Activated naive CD8-positive, alpha-beta T cell treated with anti-CD3 and anti-CD28 coated beads for 36 hours (primary cell): ENCODE measurements around the gene KCNC4. TPM values are rescaled to one million over a fixed set of nuclear protein-coding genes. Genes with fewer than 3 reads are reported as not detected.

Source experiments
- DNase-seq: peaks from one replicate; pipeline ENCODE4 v3.0.0; 2021
- H3K27ac Mint-ChIP-seq: one replicate; pipeline ENCODE4 v1.8.0; 2022; ENCODE audit warnings: mild to moderate bottlenecking, moderate library complexity, mixed read lengths
- H3K27me3 Mint-ChIP-seq: one replicate; pipeline ENCODE4 v1.8.0; 2022; ENCODE audit warnings: mild to moderate bottlenecking, mixed read lengths
- H3K36me3 Mint-ChIP-seq: one replicate; pipeline ENCODE4 v1.8.0; 2021; ENCODE audit warnings: mild to moderate bottlenecking, mixed read lengths
- H3K4me1 Mint-ChIP-seq: one replicate; pipeline ENCODE4 v1.8.0; 2021; ENCODE audit warnings: mixed read lengths
- H3K4me3 Mint-ChIP-seq: one replicate; pipeline ENCODE4 v1.8.0; 2022; ENCODE audit warnings: mild to moderate bottlenecking, moderate library complexity, mixed read lengths
- H3K9me3 Mint-ChIP-seq: one replicate; pipeline ENCODE4 v1.8.0; 2022; ENCODE audit warnings: mixed read lengths
- total RNA-seq, 2 experiments: library from RNA; stranded (reverse); gene quantifications; one replicate each; pipeline ENCODE4 v1.2.3, GENCODE V29; 2021

Gene KCNC4
- total RNA-seq, 2 experiments from 2014 or later = 6.9 to 8.0 TPM

GRCh38 chr1:110214454-110215404, 4.6 kb downstream of the KCNC4 start:
- H3K4me1 Mint-ChIP-seq = peaks cover 48% of the 10 kb centered on the region
- H3K27me3 Mint-ChIP-seq = no peaks in the 10 kb centered on the region
- no peaks in the 10 kb centered on the region for H3K9me3 Mint-ChIP-seq
- H3K4me3 Mint-ChIP-seq = no peak overlapping the region
- H3K27ac Mint-ChIP-seq = no peak overlapping the region
- H3K36me3 Mint-ChIP-seq = no peaks in the 10 kb centered on the region
- no peak for DNase-seq

GRCh38 chr1:110215621-110216515, 5.8 kb downstream of the KCNC4 start:
- Mint-ChIP-seq H3K4me1 (peaks cover 47% of the 10 kb centered on the region), H3K36me3 (peaks cover 2% of the 10 kb centered on the region), H3K27ac (no peak overlapping the region), H3K4me3 (no peak overlapping the region), H3K27me3 (no peaks in the 10 kb centered on the region), H3K9me3 (no peaks in the 10 kb centered on the region)
- DNase-seq = no peak

- peaks cover 43% of the 10 kb centered on the region for H3K4me1 Mint-ChIP-seq
Measured at GRCh38 chr1:110216844-110217444, 6.8 kb downstream of the KCNC4 start.

GRCh38 chr1:110218137-110218536, 8.0 kb downstream of the KCNC4 start:
- Mint-ChIP-seq H3K4me3 (no peak overlapping the region), H3K36me3 (peaks cover 2% of the 10 kb centered on the region), H3K9me3 (no peaks in the 10 kb centered on the region), H3K27ac (no peak overlapping the region), H3K27me3 (no peaks in the 10 kb centered on the region), H3K4me1 (peaks cover 36% of the 10 kb centered on the region)
- DNase-seq = no peak

More at GRCh38 chr1:110216844-110217444, 6.8 kb downstream of the KCNC4 start:
- H3K27me3 Mint-ChIP-seq = no peaks in the 10 kb centered on the region
- H3K4me3 Mint-ChIP-seq = no peak overlapping the region
- peaks cover 2% of the 10 kb centered on the region for H3K36me3 Mint-ChIP-seq
- no peaks in the 10 kb centered on the region for H3K9me3 Mint-ChIP-seq
- no peak overlapping the region for H3K27ac Mint-ChIP-seq
- no peak for DNase-seq

GRCh38 chr1:110218739-110219138, 8.6 kb downstream of the KCNC4 start:
- H3K9me3 Mint-ChIP-seq = no peaks in the 10 kb centered on the region
- peaks cover 30% of the 10 kb centered on the region for H3K4me1 Mint-ChIP-seq
- DNase-seq = no peak
- H3K36me3 Mint-ChIP-seq = peaks cover 2% of the 10 kb centered on the region
- H3K4me3 Mint-ChIP-seq = no peak overlapping the region
- no peaks in the 10 kb centered on the region for H3K27me3 Mint-ChIP-seq
- no peak overlapping the region for H3K27ac Mint-ChIP-seq

GRCh38 chr1:110220324-110220723, 10.2 kb downstream of the KCNC4 start:
- peaks cover 4% of the 10 kb centered on the region for H3K36me3 Mint-ChIP-seq
- no peak overlapping the region for H3K4me3 Mint-ChIP-seq
- H3K4me1 Mint-ChIP-seq = peaks cover 19% of the 10 kb centered on the region
- DNase-seq = no peak
- no peaks in the 10 kb centered on the region for H3K27me3 Mint-ChIP-seq
- H3K27ac Mint-ChIP-seq = no peak overlapping the region
- H3K9me3 Mint-ChIP-seq = no peaks in the 10 kb centered on the region

- H3K27ac Mint-ChIP-seq = no peak overlapping the region
- no peaks in the 10 kb centered on the region for H3K27me3 Mint-ChIP-seq
- H3K9me3 Mint-ChIP-seq = no peaks in the 10 kb centered on the region
- no peak for DNase-seq
- no peak overlapping the region for H3K4me3 Mint-ChIP-seq
- H3K36me3 Mint-ChIP-seq = peaks cover 4% of the 10 kb centered on the region
- H3K4me1 Mint-ChIP-seq = peaks cover 18% of the 10 kb centered on the region
Measured at GRCh38 chr1:110221119-110221518, 11.0 kb downstream of the KCNC4 start.

- H3K27me3 Mint-ChIP-seq = no peaks in the 10 kb centered on the region
- H3K27ac Mint-ChIP-seq = no peak overlapping the region
- H3K4me3 Mint-ChIP-seq = no peak overlapping the region
- H3K36me3 Mint-ChIP-seq = peaks cover 4% of the 10 kb centered on the region
- no peak for DNase-seq
- no peaks in the 10 kb centered on the region for H3K9me3 Mint-ChIP-seq
- peaks cover 3% of the 10 kb centered on the region for H3K4me1 Mint-ChIP-seq
Measured at GRCh38 chr1:110223127-110223526, 13.0 kb downstream of the KCNC4 start.

GRCh38 chr1:110223581-110223980, 13.5 kb downstream of the KCNC4 start:
- H3K27me3 Mint-ChIP-seq = no peaks in the 10 kb centered on the region
- H3K4me1 Mint-ChIP-seq = no peaks in the 10 kb centered on the region
- H3K9me3 Mint-ChIP-seq = no peaks in the 10 kb centered on the region
- no peak overlapping the region for H3K4me3 Mint-ChIP-seq
- no peak for DNase-seq
- H3K27ac Mint-ChIP-seq = no peak overlapping the region
- H3K36me3 Mint-ChIP-seq = peaks cover 4% of the 10 kb centered on the region

- H3K36me3 Mint-ChIP-seq = peaks cover 5% of the 10 kb centered on the region
- no peak overlapping the region for H3K27ac Mint-ChIP-seq
Measured at GRCh38 chr1:110224240-110224995, 14.3 kb downstream of the KCNC4 start.

GRCh38 chr1:110225212-110225611, 15.1 kb downstream of the KCNC4 start:
- DNase-seq = no peak
- Mint-ChIP-seq H3K36me3 (peaks cover 5% of the 10 kb centered on the region), H3K4me3 (no peak overlapping the region), H3K4me1 (no peaks in the 10 kb centered on the region), H3K9me3 (no peaks in the 10 kb centered on the region), H3K27me3 (no peaks in the 10 kb centered on the region), H3K27ac (no peak overlapping the region)

More at GRCh38 chr1:110224240-110224995, 14.3 kb downstream of the KCNC4 start:
- no peaks in the 10 kb centered on the region for H3K4me1 Mint-ChIP-seq
- H3K9me3 Mint-ChIP-seq = no peaks in the 10 kb centered on the region
- H3K27me3 Mint-ChIP-seq = no peaks in the 10 kb centered on the region
- no peak for DNase-seq
- no peak overlapping the region for H3K4me3 Mint-ChIP-seq

GRCh38 chr1:110225756-110226404, 15.8 kb downstream of the KCNC4 start:
- H3K36me3 Mint-ChIP-seq = peaks cover 3% of the 10 kb centered on the region
- no peaks in the 10 kb centered on the region for H3K9me3 Mint-ChIP-seq
- H3K4me3 Mint-ChIP-seq = no peak overlapping the region
- no peak for DNase-seq
- H3K4me1 Mint-ChIP-seq = no peaks in the 10 kb centered on the region
- no peaks in the 10 kb centered on the region for H3K27me3 Mint-ChIP-seq
- H3K27ac Mint-ChIP-seq = no peak overlapping the region

GRCh38 chr1:110227774-110228173, 17.7 kb downstream of the KCNC4 start:
- no peaks in the 10 kb centered on the region for H3K4me1 Mint-ChIP-seq
- H3K36me3 Mint-ChIP-seq = peaks cover 3% of the 10 kb centered on the region
- no peak for DNase-seq
- H3K27ac Mint-ChIP-seq = no peak overlapping the region
- no peaks in the 10 kb centered on the region for H3K9me3 Mint-ChIP-seq
- H3K27me3 Mint-ChIP-seq = no peaks in the 10 kb centered on the region
- no peak overlapping the region for H3K4me3 Mint-ChIP-seq

GRCh38 chr1:110228381-110228780, 18.3 kb downstream of the KCNC4 start:
- H3K4me1 Mint-ChIP-seq = no peaks in the 10 kb centered on the region
- no peaks in the 10 kb centered on the region for H3K27me3 Mint-ChIP-seq
- no peak overlapping the region for H3K4me3 Mint-ChIP-seq
- no peak overlapping the region for H3K27ac Mint-ChIP-seq
- peaks cover 3% of the 10 kb centered on the region for H3K36me3 Mint-ChIP-seq
- H3K9me3 Mint-ChIP-seq = no peaks in the 10 kb centered on the region
- no peak for DNase-seq
